Fibroblast of skin of scalp (primary cell): ENCODE measurements around the gene NECAB2.
A peak's percentile ranks its signal among the peaks of the same experiment; 100 is the strongest.

ENCODE experiments used
- DNase-seq: peaks from one replicate; pipeline ENCODE4 v3.0.0-alpha.2; 2013

Gene NECAB2

GRCh38 chr16:83967091-83967490 is 953 bp upstream of the NECAB2 start:
- DNase-seq: no peak

GRCh38 chr16:83968306-83968851 is 335 bp downstream of the NECAB2 start:
- no peak for DNase-seq

DNA sequence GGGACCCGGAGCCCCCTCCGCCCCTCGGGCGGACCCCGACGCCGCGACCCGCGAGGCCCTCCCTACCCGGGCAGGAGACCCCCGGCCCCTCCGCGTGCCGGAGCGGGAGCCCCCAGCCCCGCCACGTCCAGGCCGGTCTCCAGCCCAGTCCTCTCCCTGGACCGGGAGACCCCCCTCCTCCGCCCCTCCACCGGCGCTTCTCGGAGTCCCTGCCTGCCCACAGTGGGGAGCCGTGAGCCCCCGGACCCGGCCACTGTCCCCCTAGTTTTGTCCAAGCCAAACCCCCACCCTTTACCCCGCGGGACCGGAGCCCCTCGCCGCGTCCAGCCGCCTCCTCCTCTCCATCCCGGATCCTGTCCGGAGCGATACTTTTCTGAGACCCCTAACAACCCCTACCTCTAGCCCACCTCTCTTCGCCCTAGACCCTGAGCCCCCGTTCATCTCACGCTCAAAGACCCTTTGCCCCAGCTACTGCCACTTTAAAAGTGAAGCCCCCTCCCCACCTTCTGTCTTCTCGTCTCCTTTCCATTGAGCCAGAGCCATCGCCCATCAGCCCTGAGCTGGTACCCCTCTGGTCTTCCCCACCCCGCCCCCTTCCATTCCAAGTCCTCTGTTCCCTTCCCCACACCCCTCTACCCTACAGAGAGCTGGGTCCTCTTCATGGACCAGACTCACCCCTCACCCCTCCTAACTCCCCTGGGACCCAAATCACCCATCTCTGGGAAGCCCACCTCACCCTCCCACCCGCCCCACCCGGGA is 1.0 kb downstream of the NECAB2 start:
- no peak for DNase-seq

DNA sequence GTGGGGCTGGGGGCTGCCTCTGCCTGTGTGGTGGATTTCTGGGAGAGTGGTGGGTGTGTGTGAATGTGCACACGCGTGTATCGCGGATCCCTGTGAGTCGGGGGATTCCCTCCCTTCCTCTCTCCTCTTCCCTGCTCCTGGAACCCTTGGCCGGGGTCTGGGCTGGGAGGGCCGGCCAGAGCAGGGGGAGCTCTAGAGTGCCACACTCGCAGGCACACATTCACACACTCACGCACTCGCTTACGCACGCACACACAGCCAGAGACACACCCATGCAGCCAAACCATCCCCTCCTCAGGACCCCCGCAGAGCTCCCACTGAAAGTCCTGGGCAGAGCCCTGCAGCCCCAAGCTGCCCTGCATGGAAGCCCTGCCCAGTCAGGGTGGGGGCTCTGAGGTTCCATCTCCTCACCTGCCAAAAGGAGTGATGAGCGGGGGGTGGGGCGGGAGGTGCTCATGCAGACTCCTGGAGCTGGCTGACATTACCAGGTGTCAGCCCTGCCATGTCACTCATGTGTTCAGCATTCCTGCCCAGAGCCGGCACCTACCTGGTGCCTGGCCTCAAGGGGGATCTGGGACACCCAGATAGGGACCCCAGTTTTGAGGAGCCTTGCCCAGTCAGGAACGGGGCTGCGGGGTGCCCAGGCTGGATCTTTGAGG is 1.9 kb downstream of the NECAB2 start:
- DNase-seq: no peak

GRCh38 chr16:83970430-83970815 is 2.4 kb downstream of the NECAB2 start:
- DNase-seq: no peak

- DNase-seq: no peak
Observed at GRCh38 chr16:83971165-83972130, 3.4 kb downstream of the NECAB2 start.

DNA sequence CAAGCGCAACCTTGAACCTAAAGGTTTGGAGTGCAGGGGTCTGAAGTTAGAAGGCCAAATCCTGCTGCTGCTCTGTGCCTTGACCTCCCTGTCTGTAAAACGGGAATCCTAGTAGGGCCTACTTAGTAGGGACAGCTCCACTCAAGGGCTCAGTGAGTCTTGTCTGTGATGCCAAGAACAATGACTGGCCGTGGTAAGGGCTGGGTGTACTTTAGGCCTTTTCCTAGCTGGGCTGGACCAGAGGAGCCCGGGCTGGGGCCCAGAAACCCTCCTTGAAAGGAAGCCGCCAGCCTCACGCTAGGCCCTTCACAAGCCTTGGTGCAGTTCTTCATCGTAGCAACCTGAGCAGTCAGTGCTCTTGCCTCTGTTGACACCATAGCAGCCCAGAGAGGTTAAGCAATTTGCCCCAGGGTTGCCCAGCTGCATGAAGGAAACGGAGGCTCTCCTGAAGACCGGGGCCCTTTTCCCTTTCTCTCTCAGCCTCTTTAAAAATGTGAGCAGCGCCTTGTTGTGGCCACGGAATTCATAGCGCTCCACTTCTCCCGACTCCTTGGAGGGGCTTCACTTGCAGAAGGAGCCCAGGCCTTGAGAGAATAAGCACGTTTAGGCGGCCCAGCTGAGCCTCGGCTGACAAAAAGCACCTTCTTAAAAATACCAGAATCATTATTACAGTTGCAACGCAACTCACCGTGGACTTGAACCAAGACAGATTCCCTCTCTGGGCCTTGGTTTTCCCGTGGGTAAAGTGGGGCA is 4.4 kb downstream of the NECAB2 start:
- no peak for DNase-seq

DNA sequence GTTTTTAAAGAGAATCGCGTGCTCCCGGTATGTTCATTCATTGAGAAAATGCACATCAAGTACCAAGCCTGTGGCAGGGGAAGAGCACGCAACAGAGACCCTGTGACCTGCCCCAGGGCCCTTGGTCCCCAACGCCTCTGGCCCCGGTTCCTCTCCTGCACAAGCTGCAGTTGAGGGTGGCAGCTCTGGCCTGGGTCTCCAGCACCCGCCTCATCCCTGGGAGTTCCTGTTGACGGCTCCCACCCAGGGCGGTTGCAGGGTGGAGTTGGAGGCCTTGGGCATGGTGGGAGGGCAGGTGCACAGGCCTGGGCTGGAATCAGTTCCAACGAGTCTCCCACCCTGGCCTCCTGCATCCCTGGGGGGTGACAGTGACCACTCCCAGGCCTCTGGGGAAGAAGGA is 5.0 kb downstream of the NECAB2 start:
- DNase-seq: no peak

DNA sequence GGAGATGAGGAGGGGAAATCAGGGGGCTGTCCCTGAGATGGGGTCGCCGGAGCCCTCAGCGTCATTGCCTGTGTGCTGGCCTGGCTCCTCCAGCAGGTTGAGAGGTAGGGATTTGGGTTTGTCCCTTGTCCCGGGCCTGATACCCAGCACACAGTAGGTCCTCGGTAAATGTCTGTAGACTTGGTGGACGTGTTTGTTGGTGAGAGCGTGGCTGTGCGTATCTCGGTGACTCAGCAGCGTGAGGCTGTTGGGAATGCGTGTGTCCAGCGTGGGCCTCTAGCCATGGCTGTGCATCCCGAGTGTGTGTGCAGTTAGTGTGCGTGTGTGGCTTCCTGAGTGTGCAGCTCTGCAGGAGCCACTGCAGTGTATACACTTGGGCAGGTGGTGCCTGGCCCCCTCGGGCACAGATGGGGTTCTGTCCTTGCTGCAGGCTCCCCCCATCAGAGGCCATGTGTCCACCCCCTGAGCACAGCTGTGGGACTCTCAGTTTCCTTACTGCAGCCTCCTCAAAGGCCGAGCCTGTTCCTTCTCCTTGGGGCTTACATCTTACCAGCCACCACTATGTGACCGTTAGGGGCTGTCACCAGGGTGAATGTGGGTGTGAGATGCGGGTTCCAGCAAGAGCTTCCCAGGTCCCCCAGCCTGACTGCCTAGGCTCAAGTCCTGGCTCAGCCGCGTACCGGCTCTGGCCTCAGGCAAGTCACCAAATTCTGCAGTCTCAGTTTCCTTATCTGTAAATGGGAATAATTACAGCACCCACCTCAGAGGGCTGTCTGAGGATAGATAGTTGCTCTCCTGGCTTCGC is 5.7 kb downstream of the NECAB2 start:
- no peak for DNase-seq

DNA sequence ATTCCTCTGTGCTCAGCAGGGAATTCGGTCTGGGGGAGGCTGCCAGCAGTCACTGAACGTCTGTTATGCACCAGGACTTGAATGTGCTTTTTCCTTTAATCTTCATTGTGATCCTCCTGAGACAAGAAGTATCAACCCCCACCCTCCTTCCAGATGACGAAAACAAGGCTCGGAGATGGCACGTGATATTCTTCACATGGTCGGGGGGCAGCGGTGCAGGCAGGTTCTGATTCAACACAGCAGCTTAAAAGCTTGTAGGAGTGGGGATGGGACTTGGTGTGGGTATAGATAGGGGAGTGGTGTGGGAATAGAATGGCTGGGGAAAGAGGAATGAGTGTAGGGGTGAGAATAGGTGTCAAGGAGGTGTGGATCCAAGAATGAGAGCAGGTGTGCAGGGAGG is 6.4 kb downstream of the NECAB2 start:
- DNase-seq: no peak

- no peak for DNase-seq
Observed at GRCh38 chr16:83975590-83976260, 7.7 kb downstream of the NECAB2 start.

GRCh38 chr16:83977056-83977815 is 9.2 kb downstream of the NECAB2 start:
- no peak for DNase-seq

- DNase-seq: no peak
Observed at GRCh38 chr16:83978401-83978904, 10.4 kb downstream of the NECAB2 start.

DNA sequence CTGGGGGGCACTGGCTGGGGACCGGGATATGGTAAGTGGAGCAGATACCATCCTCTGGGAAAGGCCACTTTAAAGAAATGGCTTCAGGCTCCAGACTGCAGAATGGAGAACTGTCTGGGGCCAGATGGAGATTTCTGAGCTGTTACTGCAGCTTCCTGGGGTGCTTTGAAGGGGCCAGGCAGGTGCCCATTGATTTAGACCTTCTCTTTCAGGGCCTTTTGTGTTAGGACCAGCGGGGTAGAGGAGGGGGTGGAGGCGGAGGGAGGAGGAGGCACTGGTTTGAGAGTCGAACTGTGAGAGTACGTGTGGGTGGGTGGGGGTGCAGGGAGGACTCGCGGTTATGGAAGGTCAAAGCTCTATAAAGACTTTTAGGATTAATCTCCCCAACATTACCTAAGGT is 11.4 kb downstream of the NECAB2 start:
- no peak for DNase-seq

- DNase-seq: no peak
Observed at GRCh38 chr16:83980794-83981193, 12.8 kb downstream of the NECAB2 start.

DNA sequence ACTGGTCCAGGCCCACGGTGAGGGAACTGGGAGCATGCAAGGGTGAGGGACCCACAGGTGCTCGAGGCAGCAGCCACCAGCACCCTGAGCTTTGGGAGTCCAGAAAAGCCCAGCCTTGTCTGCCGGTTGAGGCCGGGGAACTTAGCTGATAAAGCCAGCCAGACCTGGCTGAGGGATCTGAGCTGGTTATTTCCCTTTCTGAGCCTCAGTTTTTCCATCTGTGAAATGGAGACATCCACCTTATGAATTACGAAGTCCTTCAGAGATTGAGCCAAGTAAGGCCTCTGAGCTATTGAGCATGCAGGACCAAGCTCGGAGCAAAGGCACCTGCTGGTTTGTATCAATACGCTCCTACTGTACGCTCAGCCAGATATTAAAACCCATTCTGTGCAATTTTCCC is 13.8 kb downstream of the NECAB2 start:
- DNase-seq: no peak

GRCh38 chr16:83983491-83983890 is 15.4 kb downstream of the NECAB2 start:
- DNase-seq: no peak

DNA sequence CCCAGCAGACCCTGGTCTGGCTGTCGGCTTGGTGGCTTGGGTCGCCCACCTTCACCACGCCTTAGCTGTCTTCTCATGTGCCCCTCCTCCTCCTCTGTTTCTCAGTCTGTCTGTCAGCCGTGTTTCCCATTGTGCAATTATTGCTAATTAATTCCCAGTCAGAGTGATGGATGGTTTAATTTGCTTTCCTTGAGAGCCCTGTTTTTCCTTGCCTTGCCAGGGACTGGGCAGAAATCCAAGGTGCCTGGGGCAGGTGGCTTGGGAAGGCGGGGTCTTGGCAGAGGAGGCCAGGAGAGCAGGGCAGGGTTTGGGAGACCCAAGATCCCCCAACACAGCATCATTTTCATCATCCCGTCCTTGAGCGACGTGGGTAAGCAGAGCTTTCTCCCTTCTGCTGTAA is 21.3 kb downstream of the NECAB2 start:
- DNase-seq: no peak

GRCh38 chr16:83990492-83990891 is 22.4 kb downstream of the NECAB2 start:
- no peak for DNase-seq

DNA sequence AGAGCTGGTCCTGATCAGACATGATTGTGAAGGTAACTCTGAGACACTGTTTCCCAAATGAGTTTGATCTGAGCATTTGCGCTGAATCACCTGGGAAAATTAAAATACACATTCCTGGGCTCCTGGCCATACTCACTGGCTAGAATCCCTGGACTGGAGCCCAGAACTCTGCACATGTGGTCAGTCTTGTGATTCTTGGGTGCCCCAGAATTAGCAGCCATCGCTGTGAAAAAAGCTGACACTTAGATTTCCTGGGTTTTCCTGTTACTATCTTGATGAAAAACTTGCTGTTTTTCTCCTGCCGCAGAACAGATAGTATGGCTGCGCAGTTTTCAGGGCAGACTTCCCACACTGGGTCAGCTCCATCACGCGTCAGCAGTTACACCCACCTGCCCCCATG is 24.6 kb downstream of the NECAB2 start:
- DNase-seq: peak; percentile 30
